GM18505 (cell line): ENCODE results near the gene TUBGCP5.
"Not testable (repeated sequence)": the region's sequence is repeated elsewhere in the genome, so short reads cannot be mapped to it uniquely, and the experiment has no call there.

Experiments
- ATAC-seq: cut with Tn5 transposase; IDR thresholded peaks from one replicate; pipeline ENCODE4 v1.9.1; 2021; ENCODE audit not compliant: unreplicated experiment
- POLR2A ChIP-seq: IDR thresholded peaks from 4 replicates; pipeline ENCODE4 v1.6.1; 2011; ENCODE audit warnings: borderline replicate concordance; ENCODE audit not compliant: insufficient read depth, insufficient read length; ENCODE audit errors: extremely low read depth

Gene TUBGCP5

DNA sequence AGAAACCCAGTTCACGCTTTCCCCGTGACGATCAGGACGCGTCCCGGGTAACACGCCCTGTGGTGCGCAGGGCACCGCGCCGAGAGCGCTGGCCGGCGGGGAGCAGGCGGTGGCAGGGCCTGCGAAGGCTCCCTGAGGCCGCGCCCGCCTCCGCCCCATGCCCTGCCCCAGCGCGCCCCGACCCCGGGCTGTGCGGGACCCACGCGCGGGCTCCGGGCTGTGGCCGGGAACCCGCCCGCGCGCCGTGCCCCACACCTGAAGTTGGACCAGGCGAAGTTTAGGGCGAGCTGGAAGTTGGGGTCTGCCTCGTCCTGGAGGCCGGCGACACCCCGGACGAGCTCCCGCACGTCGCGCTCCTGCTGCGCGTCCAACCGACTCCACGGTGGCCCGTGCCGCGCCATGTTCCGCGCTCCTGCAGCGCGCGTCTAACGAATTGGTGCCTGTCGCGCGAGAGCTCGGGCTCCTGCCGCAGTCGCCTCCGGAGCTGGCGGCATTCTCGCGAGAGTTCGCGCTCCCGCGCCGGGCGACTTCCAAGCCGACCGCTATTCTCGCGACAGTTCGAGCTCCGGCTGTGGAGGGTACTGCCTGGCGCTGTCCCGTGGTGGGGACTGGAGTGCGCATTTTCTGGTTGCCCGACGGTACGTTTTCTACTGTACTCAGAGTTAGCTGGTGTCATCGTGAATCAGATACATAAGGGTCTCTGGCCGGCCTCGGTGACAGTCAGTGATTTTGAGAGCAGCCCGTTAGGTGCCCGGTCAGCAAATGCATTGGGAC lies at the start of gene TUBGCP5:
Gene TUBGCP5, minus strand, starts transcription at position 427 of the 774 bp plus-strand sequence. Its CDS starts 26 bp downstream, at position 401.
- peak; percentile 98 for TF ChIP-seq POLR2A
- peak; percentile 96 for ATAC-seq

GRCh38 chr15:23083115-23083514 lies 43.7 kb upstream of the TUBGCP5 start:
- no peak for TF ChIP-seq POLR2A
- no peak for ATAC-seq

DNA sequence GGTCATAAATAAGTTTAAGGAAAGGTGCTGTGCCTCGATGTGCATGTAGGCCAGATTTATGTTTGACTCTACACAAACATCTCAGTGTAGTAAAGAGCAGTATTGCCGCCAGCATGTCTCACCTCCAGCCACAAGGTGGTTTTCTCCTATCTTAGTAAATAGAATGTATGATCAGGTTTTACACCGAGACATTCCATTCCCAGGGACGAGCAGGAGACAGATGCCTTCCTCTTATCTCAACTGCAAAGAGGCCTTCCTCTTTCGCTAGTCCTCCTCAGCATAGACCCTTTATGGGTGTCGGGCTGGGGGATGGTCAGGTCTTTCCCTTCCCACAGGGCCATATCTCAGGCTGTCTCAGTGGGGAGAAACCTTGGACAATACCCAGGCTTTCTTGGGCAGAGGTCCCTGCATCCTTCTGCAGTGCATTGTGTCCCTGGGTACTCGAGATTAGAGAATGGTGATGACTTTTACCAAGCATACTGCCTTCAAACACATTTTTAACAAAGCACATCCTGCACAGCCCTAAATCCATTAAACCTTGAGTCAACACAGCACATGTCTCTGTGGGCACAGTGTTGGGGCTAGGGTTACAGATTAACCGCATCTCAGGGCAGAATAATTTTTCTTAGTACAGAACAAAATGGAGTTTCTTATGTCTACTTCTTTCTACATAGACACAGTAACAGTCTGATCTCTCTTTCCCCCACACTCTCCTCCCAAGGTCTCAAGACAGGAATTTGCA lies 42.8 kb upstream of the TUBGCP5 start:
- not testable (repeated sequence) for ATAC-seq

- no peak for TF ChIP-seq POLR2A
- ATAC-seq, result no peak
These were observed 41.9 kb upstream of the TUBGCP5 start for GRCh38 chr15:23081271-23081670.

DNA sequence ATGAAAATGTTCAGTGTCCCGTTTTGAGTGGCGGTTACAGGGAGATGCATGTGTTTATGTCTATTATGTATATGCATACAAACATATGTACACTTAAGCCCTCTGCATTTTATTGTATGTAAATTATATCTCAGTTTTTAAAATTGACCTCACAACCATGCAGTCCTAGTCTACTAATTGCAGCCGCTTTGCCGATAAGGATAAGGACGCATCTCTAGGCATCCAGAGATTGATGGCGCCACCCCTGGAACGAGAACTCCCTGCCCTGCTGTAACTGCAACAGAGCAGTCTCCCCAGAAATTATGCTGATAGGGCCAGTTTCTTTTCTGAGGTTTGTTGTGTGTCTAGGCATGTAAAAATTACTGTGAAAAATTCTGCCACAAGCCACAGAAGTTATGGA lies 40.4 kb upstream of the TUBGCP5 start:
- TF ChIP-seq POLR2A, result no peak
- ATAC-seq, result no peak

DNA sequence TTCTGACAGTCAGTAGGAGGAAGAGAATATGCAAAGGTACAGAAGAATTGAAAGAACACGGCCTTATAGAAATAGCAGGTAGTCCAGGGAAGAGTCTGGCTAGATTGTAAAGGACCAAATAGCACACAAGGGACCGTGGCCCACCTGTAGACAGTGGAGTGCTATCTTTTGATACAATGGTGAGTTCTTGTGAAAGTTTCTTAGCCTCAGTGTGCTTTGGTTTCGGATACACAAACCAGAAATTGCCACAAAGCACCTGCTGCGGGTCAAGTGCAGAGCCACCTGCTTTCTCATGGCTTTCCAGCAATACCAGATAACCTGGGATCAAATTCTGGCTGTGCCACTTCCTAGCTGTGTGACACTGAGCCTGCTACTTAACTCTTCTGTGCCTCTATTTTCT lies 36.6 kb upstream of the TUBGCP5 start:
- TF ChIP-seq POLR2A, result no peak
- no peak for ATAC-seq

GRCh38 chr15:23074684-23075083 lies 35.3 kb upstream of the TUBGCP5 start:
- no peak for TF ChIP-seq POLR2A
- no peak for ATAC-seq

DNA sequence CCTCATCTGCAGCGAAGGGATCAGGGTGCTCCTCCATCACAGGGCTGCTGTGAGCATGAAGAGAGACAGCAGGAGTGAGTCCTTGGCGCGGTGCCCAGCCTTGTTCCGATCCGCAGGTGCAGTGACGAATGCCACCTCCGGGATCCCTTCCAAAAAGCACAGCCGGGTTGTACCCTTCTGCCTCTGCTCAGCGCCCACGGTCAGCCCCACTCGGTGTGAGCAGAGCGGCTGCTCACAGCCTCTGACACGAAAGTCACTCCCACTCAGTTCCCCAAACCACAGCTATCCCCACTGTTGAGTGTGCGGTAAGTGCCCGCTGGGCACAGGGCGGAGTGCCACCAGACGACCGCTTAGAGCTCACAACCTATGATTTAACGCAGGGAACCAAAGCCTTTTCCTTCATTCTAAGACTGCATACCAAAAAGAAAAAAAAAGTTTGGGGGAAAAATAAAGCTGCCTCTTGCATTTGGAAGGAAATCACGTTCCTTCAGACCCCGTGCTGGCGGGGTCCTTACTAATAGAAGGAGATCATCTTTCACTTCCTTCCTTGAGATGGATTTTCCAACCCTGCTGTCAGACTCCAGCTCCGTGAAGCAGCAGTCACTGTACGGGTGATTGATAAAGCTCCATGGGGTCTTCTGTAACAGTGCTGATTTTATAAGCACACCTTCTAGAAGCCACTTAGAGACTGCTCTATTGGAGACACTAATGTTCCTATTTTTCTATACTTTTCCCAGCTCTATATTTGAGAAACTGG lies 34.7 kb upstream of the TUBGCP5 start:
- ATAC-seq, result no peak
- no peak for TF ChIP-seq POLR2A

DNA sequence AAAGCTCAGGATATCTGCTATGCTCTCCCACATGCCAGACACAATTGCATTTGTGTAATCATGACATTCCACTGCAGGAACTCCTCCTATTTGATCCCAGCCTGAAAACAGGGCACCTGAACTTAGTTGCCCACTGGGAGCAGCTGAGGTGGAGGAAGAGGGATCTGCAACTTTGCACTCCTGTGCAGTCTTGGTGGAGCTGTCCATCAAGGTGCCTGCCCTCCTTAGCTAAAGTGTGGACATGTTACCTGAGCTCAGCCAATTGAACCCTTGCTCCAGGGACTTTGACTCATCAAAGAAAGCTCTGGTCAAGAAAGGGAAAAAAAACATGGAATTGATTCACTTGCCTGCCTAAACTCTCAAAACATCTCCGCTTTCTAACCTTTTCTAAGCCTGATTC lies 33.3 kb upstream of the TUBGCP5 start:
- no peak for TF ChIP-seq POLR2A
- ATAC-seq, result no peak

DNA sequence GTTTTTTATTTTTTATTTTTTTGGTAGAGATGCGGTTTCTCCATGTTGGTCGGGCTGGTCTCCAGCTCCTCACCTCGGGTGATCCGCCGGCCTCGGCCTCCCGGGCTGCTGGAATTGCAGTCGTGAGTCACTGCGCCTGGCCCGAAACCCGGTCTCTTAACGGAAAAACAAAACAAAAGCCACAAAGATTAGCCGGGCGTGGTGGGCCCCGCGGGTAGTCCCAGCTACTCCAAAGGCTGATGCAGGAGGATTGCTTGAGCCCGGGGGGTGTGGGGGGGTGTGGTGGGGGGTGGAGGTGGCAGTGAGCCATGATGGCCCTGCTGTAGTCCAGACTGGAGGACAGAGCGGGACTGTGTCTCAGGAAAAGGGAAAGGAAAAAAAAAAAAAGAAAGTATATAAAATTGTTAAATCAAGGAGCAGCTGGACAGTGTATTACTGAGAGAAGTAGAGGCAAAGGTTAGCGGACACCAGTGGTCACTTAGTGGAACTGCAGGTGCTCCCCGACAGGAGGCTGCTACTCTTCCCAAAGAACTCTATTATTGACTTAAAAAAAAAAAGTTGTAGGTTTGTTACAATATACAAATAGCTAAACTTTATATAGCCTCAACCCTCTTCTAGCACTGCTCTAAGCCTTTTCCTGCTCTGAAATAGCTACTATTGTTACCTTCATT lies 30.3 kb upstream of the TUBGCP5 start:
- TF ChIP-seq POLR2A, result no peak
- no peak for ATAC-seq

GRCh38 chr15:23067416-23067815 lies 28.0 kb upstream of the TUBGCP5 start:
- no peak for TF ChIP-seq POLR2A
- no peak for ATAC-seq

- no peak for TF ChIP-seq POLR2A
- ATAC-seq, result no peak
These were observed 26.5 kb upstream of the TUBGCP5 start for GRCh38 chr15:23065836-23066235.

GRCh38 chr15:23064156-23064555 lies 24.8 kb upstream of the TUBGCP5 start:
- ATAC-seq, result no peak

More at GRCh38 chr15:23064156-23064555, 24.8 kb upstream of the TUBGCP5 start:
- no peak for TF ChIP-seq POLR2A
